Measurements from ENCODE around the gene CDC14B.

DNA sequence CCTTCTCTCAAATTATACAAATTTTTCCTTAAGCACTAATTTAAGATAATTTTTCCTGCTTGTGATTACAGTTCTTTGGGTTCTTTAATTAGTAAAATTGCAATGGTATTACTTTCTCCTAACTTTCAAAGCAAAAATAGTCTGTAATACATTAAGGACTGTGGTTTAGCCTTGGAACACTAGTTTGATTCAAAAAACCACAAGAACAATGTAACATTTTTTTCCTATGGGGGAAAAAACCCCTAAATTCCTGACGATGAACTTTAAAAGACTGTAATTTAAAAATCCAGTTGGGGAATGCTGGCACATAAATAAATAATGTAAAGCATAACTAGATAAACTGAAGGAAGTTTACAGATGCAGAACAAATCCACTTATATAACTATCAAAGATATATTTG, 65.3 kb downstream of the CDC14B start:
- TF ChIP-seq, protein P1, sequence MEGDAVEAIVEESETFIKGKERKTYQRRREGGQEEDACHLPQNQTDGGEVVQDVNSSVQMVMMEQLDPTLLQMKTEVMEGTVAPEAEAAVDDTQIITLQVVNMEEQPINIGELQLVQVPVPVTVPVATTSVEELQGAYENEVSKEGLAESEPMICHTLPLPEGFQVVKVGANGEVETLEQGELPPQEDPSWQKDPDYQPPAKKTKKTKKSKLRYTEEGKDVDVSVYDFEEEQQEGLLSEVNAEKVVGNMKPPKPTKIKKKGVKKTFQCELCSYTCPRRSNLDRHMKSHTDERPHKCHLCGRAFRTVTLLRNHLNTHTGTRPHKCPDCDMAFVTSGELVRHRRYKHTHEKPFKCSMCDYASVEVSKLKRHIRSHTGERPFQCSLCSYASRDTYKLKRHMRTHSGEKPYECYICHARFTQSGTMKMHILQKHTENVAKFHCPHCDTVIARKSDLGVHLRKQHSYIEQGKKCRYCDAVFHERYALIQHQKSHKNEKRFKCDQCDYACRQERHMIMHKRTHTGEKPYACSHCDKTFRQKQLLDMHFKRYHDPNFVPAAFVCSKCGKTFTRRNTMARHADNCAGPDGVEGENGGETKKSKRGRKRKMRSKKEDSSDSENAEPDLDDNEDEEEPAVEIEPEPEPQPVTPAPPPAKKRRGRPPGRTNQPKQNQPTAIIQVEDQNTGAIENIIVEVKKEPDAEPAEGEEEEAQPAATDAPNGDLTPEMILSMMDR (IDR thresholded peaks at IDR 0.05; ENCODE audit: low read depth, low read length, missing input control), result no peak
- TF ChIP-seq HNF4A (conservative IDR thresholded peaks at IDR 0.05) (no peak), RXRA (IDR thresholded peaks at IDR 0.05) (no peak), JUND (IDR thresholded peaks at IDR 0.05) (no peak), YY1 (IDR thresholded peaks at IDR 0.05) (no peak), FOXA1 (IDR thresholded peaks at IDR 0.05) (no peak), TAF1 (conservative IDR thresholded peaks at IDR 0.05) (no peak), SP1 (IDR thresholded peaks at IDR 0.05) (no peak), RAD21 (IDR thresholded peaks at IDR 0.05) (no peak), FOXA2 (IDR thresholded peaks at IDR 0.05) (no peak)
- TF ChIP-seq, protein P2, sequence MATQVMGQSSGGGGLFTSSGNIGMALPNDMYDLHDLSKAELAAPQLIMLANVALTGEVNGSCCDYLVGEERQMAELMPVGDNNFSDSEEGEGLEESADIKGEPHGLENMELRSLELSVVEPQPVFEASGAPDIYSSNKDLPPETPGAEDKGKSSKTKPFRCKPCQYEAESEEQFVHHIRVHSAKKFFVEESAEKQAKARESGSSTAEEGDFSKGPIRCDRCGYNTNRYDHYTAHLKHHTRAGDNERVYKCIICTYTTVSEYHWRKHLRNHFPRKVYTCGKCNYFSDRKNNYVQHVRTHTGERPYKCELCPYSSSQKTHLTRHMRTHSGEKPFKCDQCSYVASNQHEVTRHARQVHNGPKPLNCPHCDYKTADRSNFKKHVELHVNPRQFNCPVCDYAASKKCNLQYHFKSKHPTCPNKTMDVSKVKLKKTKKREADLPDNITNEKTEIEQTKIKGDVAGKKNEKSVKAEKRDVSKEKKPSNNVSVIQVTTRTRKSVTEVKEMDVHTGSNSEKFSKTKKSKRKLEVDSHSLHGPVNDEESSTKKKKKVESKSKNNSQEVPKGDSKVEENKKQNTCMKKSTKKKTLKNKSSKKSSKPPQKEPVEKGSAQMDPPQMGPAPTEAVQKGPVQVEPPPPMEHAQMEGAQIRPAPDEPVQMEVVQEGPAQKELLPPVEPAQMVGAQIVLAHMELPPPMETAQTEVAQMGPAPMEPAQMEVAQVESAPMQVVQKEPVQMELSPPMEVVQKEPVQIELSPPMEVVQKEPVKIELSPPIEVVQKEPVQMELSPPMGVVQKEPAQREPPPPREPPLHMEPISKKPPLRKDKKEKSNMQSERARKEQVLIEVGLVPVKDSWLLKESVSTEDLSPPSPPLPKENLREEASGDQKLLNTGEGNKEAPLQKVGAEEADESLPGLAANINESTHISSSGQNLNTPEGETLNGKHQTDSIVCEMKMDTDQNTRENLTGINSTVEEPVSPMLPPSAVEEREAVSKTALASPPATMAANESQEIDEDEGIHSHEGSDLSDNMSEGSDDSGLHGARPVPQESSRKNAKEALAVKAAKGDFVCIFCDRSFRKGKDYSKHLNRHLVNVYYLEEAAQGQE (IDR thresholded peaks at IDR 0.05), result no peak
- TF ChIP-seq, protein P3, sequence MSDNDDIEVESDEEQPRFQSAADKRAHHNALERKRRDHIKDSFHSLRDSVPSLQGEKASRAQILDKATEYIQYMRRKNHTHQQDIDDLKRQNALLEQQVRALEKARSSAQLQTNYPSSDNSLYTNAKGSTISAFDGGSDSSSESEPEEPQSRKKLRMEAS (IDR thresholded peaks at IDR 0.05), result no peak
- TF ChIP-seq, protein P4, sequence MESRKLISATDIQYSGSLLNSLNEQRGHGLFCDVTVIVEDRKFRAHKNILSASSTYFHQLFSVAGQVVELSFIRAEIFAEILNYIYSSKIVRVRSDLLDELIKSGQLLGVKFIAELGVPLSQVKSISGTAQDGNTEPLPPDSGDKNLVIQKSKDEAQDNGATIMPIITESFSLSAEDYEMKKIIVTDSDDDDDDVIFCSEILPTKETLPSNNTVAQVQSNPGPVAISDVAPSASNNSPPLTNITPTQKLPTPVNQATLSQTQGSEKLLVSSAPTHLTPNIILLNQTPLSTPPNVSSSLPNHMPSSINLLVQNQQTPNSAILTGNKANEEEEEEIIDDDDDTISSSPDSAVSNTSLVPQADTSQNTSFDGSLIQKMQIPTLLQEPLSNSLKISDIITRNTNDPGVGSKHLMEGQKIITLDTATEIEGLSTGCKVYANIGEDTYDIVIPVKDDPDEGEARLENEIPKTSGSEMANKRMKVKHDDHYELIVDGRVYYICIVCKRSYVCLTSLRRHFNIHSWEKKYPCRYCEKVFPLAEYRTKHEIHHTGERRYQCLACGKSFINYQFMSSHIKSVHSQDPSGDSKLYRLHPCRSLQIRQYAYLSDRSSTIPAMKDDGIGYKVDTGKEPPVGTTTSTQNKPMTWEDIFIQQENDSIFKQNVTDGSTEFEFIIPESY (IDR thresholded peaks at IDR 0.05), result no peak

Measured in liver (tissue), 3 donors.